Right ventricle myocardium superior (tissue), 1 donor: ENCODE measurements around the gene CDKL4. TPM values are rescaled to one million over a fixed set of nuclear protein-coding genes. Genes with fewer than 3 reads are reported as not detected.
A peak's percentile ranks its signal among the peaks of the same experiment; 100 is the strongest.
"Not testable (repeated sequence)": the region's sequence is repeated elsewhere in the genome, so short reads cannot be mapped to it uniquely, and the experiment has no call there.

Experiments used
- ATAC-seq: fragments of 200-7000 bp; cut with Tn5 transposase; one replicate; pipeline ENCODE4 v1.9.1; 2020; ENCODE audit warnings: mild to moderate bottlenecking; ENCODE audit not compliant: poor library complexity
- DNase-seq: peaks from one replicate; pipeline ENCODE4 v3.0.0-alpha.2; 2020
- intact Hi-C: fragments of 100-400 bp; cut with DNase I; formaldehyde crosslinking; loops from one replicate; pipeline ENCODE4 v1.11.2; 2022
- long read RNA-seq: library from polyadenylated mRNA; unstranded; transcript quantifications from one replicate; pipeline ENCODE4 v2.0.0, GENCODE V29; 2021
- total RNA-seq: library from RNA; stranded (reverse); fragmentation: NEBNext Ultra II Directional; extraction: Animal tissue kit (Norgen Biotek cat#: 25700); gene quantifications from one replicate; pipeline ENCODE4 v1.2.1, GENCODE V29; 2021
- donor health status: DM: no; HTN: yes; CAD: no; lungs with severe emphysema.

CDKL4 gene
- not detected for total RNA-seq
- long read RNA-seq, result 0 reads

GRCh38 chr2:39243469-39244123, at the start of gene CDKL4:
TSS of gene CDKL4 (minus strand) at chr2:39243970.
- ATAC-seq (peak; percentile 51), DNase-seq (peak; percentile 49)
- intact Hi-C loops, result no loop called here

GRCh38 chr2:39290433-39290832, 46.7 kb upstream of the CDKL4 start:
- DNase-seq (no peak), ATAC-seq (no peak)
- intact Hi-C loops, result no loop called here

GRCh38 chr2:39289609-39290008, 45.8 kb upstream of the CDKL4 start:
- intact Hi-C loops, result no loop called here
- no peak for ATAC-seq
- DNase-seq, result no peak

- intact Hi-C loops, result no loop called here
- DNase-seq (no peak), ATAC-seq (no peak)
Observed at GRCh38 chr2:39283561-39283960, 39.8 kb upstream of the CDKL4 start.

- ATAC-seq, result no peak
- intact Hi-C loops, result no loop called here
- DNase-seq, result no peak
Observed at GRCh38 chr2:39281391-39281790, 37.6 kb upstream of the CDKL4 start.

GRCh38 chr2:39275016-39275415, 31.2 kb upstream of the CDKL4 start:
- intact Hi-C loops, result no loop called here
- DNase-seq (no peak), ATAC-seq (no peak)

- intact Hi-C loops, result no loop called here
- DNase-seq (no peak), ATAC-seq (no peak)
Observed at GRCh38 chr2:39269941-39270340, 26.2 kb upstream of the CDKL4 start.

GRCh38 chr2:39266916-39267434, 23.2 kb upstream of the CDKL4 start:
- intact Hi-C loops, result no loop called here
- no peak for ATAC-seq

GRCh38 chr2:39266139-39266805, 22.5 kb upstream of the CDKL4 start:
- intact Hi-C loops, result no loop called here
- DNase-seq, result no peak
- peak; percentile 18 for ATAC-seq

More at GRCh38 chr2:39266916-39267434, 23.2 kb upstream of the CDKL4 start:
- no peak for DNase-seq

GRCh38 chr2:39265315-39265714, 21.5 kb upstream of the CDKL4 start:
- ATAC-seq, result no peak
- DNase-seq, result no peak
- intact Hi-C loops, result no loop called here

GRCh38 chr2:39264733-39265132, 21.0 kb upstream of the CDKL4 start:
- intact Hi-C loops, result no loop called here
- no peak for DNase-seq
- no peak for ATAC-seq

GRCh38 chr2:39260087-39260486, 16.3 kb upstream of the CDKL4 start:
- intact Hi-C loops, result no loop called here
- no peak for ATAC-seq
- DNase-seq, result no peak

- intact Hi-C loops, result no loop called here
- DNase-seq, result no peak
- ATAC-seq, result no peak
Observed at GRCh38 chr2:39256040-39256439, 12.3 kb upstream of the CDKL4 start.

GRCh38 chr2:39252888-39253518, 9.2 kb upstream of the CDKL4 start:
- DNase-seq (peak; percentile 48), ATAC-seq (peak; percentile 51)
- intact Hi-C loops, result no loop called here

- no peak for DNase-seq
- ATAC-seq, result peak; percentile 47
- intact Hi-C loops, result no loop called here
Observed at GRCh38 chr2:39247512-39248043, 3.8 kb upstream of the CDKL4 start.

GRCh38 chr2:39246382-39246980, 2.7 kb upstream of the CDKL4 start:
- DNase-seq (no peak), ATAC-seq (no peak)
- intact Hi-C loops, result no loop called here

- intact Hi-C loops, DNase-seq, ATAC-seq: not testable (repeated sequence)
Observed at GRCh38 chr2:39244963-39245625, 1.3 kb upstream of the CDKL4 start.

GRCh38 chr2:39244241-39244862, 582 bp upstream of the CDKL4 start:
- DNase-seq, ATAC-seq, intact Hi-C loops: not testable (repeated sequence)
